HG03521 (cell line): ENCODE results near the gene SLC66A2.
"Not testable (repeated sequence)": the region's sequence is repeated elsewhere in the genome, so short reads cannot be mapped to it uniquely, and the experiment has no call there.

Source experiments
- ATAC-seq: cut with Tn5 transposase; IDR thresholded peaks from one replicate; pipeline ENCODE4 v1.9.1; 2021; ENCODE audit warnings: mild to moderate bottlenecking, moderate library complexity; ENCODE audit not compliant: unreplicated experiment

The SLC66A2 gene

GRCh38 chr18:79869591-79870300 lies 81.7 kb downstream of the SLC66A2 start:
- no peak for ATAC-seq

GRCh38 chr18:79868811-79869541 lies 82.5 kb downstream of the SLC66A2 start:
- no peak for ATAC-seq

- ATAC-seq, result no peak
Observed at GRCh38 chr18:79868168-79868784, 83.2 kb downstream of the SLC66A2 start.

GRCh38 chr18:79867666-79868065 lies 83.8 kb downstream of the SLC66A2 start:
- ATAC-seq, result no peak

GRCh38 chr18:79866889-79867574 lies 84.4 kb downstream of the SLC66A2 start:
- no peak for ATAC-seq

GRCh38 chr18:79865951-79866350 lies 85.5 kb downstream of the SLC66A2 start:
- not testable (repeated sequence) for ATAC-seq

GRCh38 chr18:79864955-79865354 lies 86.5 kb downstream of the SLC66A2 start:
- ATAC-seq, result not testable (repeated sequence)

GRCh38 chr18:79864006-79864725 lies 87.3 kb downstream of the SLC66A2 start:
- no peak for ATAC-seq

- ATAC-seq, result no peak
Observed at GRCh38 chr18:79863161-79864005, 88.1 kb downstream of the SLC66A2 start.

- no peak for ATAC-seq
Observed at GRCh38 chr18:79862562-79862961, 88.9 kb downstream of the SLC66A2 start.

GRCh38 chr18:79861687-79862086 lies 89.8 kb downstream of the SLC66A2 start:
- no peak for ATAC-seq

GRCh38 chr18:79859314-79859713 lies 92.1 kb downstream of the SLC66A2 start:
- no peak for ATAC-seq

- ATAC-seq, result no peak
Observed at GRCh38 chr18:79857082-79857671, 94.3 kb downstream of the SLC66A2 start.

GRCh38 chr18:79856119-79857007 lies 95.1 kb downstream of the SLC66A2 start:
- ATAC-seq, result no peak

GRCh38 chr18:79855147-79855933 lies 96.1 kb downstream of the SLC66A2 start:
- ATAC-seq, result no peak

GRCh38 chr18:79853993-79854364 lies 97.5 kb downstream of the SLC66A2 start:
- no peak for ATAC-seq

GRCh38 chr18:79853303-79853992 lies 98.0 kb downstream of the SLC66A2 start:
- no peak for ATAC-seq
